Measurements from ENCODE around the gene PANK2.

GRCh38 chr20:3904224-3904623 is 15.0 kb downstream of the PANK2 start:
- TF ChIP-seq, protein P1, sequence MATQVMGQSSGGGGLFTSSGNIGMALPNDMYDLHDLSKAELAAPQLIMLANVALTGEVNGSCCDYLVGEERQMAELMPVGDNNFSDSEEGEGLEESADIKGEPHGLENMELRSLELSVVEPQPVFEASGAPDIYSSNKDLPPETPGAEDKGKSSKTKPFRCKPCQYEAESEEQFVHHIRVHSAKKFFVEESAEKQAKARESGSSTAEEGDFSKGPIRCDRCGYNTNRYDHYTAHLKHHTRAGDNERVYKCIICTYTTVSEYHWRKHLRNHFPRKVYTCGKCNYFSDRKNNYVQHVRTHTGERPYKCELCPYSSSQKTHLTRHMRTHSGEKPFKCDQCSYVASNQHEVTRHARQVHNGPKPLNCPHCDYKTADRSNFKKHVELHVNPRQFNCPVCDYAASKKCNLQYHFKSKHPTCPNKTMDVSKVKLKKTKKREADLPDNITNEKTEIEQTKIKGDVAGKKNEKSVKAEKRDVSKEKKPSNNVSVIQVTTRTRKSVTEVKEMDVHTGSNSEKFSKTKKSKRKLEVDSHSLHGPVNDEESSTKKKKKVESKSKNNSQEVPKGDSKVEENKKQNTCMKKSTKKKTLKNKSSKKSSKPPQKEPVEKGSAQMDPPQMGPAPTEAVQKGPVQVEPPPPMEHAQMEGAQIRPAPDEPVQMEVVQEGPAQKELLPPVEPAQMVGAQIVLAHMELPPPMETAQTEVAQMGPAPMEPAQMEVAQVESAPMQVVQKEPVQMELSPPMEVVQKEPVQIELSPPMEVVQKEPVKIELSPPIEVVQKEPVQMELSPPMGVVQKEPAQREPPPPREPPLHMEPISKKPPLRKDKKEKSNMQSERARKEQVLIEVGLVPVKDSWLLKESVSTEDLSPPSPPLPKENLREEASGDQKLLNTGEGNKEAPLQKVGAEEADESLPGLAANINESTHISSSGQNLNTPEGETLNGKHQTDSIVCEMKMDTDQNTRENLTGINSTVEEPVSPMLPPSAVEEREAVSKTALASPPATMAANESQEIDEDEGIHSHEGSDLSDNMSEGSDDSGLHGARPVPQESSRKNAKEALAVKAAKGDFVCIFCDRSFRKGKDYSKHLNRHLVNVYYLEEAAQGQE (IDR thresholded peaks at IDR 0.05; ENCODE audit: low read depth): no peak
- TF ChIP-seq POLR2A (IDR thresholded peaks at IDR 0.05; ENCODE audit: borderline replicate concordance, extremely low read depth, insufficient read depth, insufficient read length) (no peak), EZH2 (IDR thresholded peaks at IDR 0.05) (no peak), CTCF (IDR thresholded peaks at IDR 0.05 in 2 of 3, conservative IDR thresholded peaks at IDR 0.05 in 1 of 3; ENCODE audit: borderline replicate concordance in 1 of 3, insufficient read depth in 1 of 3, low read depth in 2 of 3, low read length in 2 of 3) (no peak)
